ENCODE results near the gene RLF.

DNA sequence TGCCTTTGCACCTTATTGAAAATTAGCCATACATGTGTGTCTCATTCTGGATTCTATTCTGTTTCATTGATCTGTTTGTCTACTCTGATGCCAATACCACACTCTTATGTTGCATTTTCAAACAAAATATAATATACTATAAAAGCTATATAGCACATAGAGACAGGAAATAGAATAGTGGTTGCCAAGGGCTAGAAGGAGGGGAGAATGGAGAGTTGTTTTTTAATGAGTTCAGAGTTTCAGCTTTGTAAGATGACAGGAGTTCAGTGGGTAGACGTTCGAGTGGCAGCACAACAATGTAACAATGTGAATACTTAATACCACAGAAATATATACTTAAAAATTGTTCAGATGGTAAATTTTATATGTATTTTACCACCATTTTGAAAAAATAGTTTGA lies 17.0 kb downstream of the RLF start:
- TF ChIP-seq, protein P1, sequence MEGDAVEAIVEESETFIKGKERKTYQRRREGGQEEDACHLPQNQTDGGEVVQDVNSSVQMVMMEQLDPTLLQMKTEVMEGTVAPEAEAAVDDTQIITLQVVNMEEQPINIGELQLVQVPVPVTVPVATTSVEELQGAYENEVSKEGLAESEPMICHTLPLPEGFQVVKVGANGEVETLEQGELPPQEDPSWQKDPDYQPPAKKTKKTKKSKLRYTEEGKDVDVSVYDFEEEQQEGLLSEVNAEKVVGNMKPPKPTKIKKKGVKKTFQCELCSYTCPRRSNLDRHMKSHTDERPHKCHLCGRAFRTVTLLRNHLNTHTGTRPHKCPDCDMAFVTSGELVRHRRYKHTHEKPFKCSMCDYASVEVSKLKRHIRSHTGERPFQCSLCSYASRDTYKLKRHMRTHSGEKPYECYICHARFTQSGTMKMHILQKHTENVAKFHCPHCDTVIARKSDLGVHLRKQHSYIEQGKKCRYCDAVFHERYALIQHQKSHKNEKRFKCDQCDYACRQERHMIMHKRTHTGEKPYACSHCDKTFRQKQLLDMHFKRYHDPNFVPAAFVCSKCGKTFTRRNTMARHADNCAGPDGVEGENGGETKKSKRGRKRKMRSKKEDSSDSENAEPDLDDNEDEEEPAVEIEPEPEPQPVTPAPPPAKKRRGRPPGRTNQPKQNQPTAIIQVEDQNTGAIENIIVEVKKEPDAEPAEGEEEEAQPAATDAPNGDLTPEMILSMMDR (IDR thresholded peaks at IDR 0.05; ENCODE audit: low read depth, low read length, missing input control): no peak
- TF ChIP-seq, protein P2, sequence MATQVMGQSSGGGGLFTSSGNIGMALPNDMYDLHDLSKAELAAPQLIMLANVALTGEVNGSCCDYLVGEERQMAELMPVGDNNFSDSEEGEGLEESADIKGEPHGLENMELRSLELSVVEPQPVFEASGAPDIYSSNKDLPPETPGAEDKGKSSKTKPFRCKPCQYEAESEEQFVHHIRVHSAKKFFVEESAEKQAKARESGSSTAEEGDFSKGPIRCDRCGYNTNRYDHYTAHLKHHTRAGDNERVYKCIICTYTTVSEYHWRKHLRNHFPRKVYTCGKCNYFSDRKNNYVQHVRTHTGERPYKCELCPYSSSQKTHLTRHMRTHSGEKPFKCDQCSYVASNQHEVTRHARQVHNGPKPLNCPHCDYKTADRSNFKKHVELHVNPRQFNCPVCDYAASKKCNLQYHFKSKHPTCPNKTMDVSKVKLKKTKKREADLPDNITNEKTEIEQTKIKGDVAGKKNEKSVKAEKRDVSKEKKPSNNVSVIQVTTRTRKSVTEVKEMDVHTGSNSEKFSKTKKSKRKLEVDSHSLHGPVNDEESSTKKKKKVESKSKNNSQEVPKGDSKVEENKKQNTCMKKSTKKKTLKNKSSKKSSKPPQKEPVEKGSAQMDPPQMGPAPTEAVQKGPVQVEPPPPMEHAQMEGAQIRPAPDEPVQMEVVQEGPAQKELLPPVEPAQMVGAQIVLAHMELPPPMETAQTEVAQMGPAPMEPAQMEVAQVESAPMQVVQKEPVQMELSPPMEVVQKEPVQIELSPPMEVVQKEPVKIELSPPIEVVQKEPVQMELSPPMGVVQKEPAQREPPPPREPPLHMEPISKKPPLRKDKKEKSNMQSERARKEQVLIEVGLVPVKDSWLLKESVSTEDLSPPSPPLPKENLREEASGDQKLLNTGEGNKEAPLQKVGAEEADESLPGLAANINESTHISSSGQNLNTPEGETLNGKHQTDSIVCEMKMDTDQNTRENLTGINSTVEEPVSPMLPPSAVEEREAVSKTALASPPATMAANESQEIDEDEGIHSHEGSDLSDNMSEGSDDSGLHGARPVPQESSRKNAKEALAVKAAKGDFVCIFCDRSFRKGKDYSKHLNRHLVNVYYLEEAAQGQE (IDR thresholded peaks at IDR 0.05): no peak
- no peak for TF ChIP-seq HNF4A (conservative IDR thresholded peaks at IDR 0.05)
- TF ChIP-seq, protein P3, sequence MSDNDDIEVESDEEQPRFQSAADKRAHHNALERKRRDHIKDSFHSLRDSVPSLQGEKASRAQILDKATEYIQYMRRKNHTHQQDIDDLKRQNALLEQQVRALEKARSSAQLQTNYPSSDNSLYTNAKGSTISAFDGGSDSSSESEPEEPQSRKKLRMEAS (IDR thresholded peaks at IDR 0.05): no peak
- no peak for TF ChIP-seq SP1 (IDR thresholded peaks at IDR 0.05)
- TF ChIP-seq TAF1 (conservative IDR thresholded peaks at IDR 0.05): no peak
- no peak for TF ChIP-seq EGR1 (IDR thresholded peaks at IDR 0.05; ENCODE audit: low read depth in 2 of 2)
- TF ChIP-seq JUND (IDR thresholded peaks at IDR 0.05): no peak
- TF ChIP-seq, protein P4, sequence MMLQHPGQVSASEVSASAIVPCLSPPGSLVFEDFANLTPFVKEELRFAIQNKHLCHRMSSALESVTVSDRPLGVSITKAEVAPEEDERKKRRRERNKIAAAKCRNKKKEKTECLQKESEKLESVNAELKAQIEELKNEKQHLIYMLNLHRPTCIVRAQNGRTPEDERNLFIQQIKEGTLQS (IDR thresholded peaks at IDR 0.05): no peak
- TF ChIP-seq RAD21 (IDR thresholded peaks at IDR 0.05): no peak
- no peak for TF ChIP-seq GABPA (IDR thresholded peaks at IDR 0.05 in 1 of 2, conservative IDR thresholded peaks at IDR 0.05 in 1 of 2)
- TF ChIP-seq HNF4G (IDR thresholded peaks at IDR 0.05): no peak
- no peak for TF ChIP-seq NR2F2 (IDR thresholded peaks at IDR 0.05)
- TF ChIP-seq FOXA1 (IDR thresholded peaks at IDR 0.05): no peak

All from liver (tissue), 3 donors.